Superior temporal gyrus (tissue), 1 donor: ENCODE measurements around the gene RANBP3.

Experiments
- DNase-seq: peaks from one replicate; pipeline ENCODE4 v3.0.0-alpha.2; 2016; ENCODE audit errors: extremely low spot score

Gene RANBP3

DNA sequence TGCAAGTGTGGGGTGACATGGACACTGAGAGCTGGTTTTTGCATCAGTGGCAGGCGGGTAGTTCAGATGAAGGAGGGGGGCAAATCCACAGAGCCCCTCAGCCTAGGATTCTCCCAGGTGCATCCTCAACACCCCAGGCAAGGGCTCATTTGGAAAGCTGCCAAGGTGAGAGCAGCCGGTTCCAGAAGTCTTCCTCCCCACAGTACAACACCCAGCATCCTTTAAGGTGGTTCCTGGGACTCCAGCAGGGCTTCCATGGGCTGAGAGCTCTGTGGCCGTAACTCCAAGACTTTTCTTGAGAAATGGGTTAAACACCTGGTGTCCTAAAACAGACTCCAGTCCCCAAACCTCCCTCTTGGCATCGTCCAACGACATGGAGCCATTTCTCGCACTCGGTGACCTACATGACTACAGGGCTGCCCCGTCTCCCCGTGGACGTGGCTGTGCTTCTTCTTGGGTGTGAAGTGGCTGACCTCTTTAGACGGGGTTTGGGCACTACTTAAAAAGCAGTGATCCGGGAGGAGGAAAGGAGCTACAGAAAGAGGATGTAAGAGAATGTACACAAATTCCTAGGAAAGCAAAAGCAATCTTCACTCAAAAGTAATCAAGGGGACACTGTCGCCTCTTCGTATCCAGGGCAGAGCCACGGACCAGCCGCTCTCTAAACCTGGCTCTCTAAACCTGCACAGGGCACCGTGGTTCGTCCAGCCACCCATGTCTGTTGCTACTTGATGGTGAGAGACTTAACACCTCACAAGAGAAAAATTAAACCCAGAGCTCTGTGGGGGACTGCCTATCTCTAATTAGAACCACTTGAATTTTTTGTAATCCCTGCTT, 25.5 kb downstream of the RANBP3 start:
- DNase-seq: no peak

DNA sequence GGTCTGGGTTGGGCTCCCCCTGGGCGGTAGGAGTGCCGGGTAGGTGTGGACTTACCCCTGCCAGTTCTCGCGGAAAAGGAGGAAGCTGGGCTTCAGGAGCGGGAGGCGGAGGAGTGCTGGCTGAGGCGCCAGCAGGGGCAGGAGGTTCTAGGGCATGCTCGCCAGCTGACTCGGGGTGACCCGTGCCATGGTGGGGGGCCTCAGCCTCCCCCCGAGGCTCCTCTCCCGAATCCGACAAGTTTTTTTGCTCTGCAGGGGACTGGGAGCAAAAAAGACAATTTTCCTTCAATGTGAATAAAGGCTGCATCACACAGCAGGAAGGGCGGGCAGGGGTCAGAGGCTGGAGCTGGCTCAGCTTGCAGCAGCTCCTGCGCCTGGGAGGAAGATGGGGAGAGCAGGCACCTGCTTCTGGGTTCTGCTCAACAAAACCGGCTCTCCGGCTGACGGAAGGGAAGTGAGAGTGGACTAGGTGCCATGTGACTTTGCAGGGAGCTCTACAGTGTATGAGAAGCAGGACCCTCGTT, 26.5 kb downstream of the RANBP3 start:
- no peak for DNase-seq

GRCh38 chr19:5950741-5951140, 27.2 kb downstream of the RANBP3 start:
- DNase-seq: no peak

GRCh38 chr19:5949792-5950305, 28.1 kb downstream of the RANBP3 start:
- DNase-seq: no peak

DNA sequence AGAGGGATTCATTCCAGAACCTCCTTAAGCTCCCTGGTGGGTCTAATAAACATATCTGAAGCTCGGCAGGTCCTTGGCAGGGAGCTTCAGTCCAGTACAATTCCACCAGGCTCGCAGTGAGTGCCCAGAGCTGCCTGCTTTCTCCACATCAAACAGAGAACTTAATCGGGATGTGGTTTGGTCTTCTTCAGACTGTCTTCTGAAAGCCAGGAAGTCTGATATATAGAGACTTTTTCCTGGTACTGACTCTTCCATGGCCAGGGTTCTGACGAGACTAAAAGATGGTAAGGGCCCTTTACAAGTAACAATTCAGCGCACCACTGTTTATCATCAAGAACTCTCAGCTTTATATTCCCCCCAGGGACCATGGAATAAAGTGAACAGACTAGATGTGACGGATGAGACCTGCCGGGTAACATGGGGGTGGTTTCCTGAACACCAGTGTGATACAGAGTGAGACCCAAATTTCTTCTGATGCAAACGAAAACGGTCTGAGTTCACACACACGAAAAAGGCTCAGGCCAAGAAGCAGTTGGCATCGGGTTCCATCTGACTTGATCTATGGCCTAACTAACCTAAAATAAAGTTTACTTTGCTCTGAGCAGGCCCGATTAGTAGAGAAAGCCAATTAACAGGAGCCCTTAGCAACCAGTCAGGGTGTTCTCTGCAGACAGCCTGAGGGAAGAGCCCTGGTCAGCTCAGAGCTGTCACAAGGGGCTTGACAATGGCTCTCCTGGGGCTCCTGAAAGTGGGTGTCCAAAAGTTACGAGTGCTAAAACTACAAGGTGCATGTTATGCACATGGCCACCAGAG, 29.0 kb downstream of the RANBP3 start:
- DNase-seq: no peak

- peak; percentile 73 for DNase-seq
Measured at GRCh38 chr19:5947435-5947834, 30.5 kb downstream of the RANBP3 start.

GRCh38 chr19:5943623-5944022, 34.3 kb downstream of the RANBP3 start:
- no peak for DNase-seq

DNA sequence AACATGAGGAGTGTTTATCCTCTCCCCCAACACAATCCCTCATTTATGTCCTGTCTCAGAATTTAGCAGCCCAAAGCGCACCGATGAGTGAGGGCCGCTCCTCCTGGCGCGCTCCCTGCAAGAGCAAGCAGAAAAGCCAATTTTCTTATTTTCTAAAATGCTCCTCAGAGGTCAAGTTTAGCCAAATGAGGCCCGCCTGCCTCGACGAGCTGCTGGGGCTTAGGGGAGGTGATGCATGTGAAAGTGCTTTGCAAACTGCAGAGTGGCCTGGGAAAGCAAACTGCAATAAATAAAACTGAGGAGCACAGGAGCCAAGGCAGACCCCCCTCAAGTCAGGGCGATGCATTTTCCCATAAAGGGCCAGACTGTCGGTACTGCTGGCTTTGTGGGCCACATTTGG, 34.9 kb downstream of the RANBP3 start:
- no peak for DNase-seq

DNA sequence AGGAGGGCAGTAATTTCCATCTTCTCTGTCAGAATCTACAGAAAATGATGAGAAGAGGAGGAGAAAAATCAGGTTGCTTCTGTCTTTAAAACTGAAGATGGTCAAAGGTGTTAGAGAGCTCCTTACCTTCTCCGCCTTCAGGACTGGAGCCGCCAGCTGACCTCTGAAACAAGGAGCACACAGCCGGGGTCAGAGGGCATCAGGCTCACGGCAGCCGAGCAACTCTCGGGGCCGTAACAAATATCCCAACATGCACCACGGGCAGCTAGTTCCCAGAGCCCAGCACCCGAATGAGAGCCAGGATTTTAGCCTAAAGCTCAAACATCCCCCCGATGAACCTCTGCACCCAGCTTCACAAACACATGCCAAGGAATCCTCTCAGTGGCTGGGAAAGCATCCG, 36.3 kb downstream of the RANBP3 start:
- no peak for DNase-seq

DNA sequence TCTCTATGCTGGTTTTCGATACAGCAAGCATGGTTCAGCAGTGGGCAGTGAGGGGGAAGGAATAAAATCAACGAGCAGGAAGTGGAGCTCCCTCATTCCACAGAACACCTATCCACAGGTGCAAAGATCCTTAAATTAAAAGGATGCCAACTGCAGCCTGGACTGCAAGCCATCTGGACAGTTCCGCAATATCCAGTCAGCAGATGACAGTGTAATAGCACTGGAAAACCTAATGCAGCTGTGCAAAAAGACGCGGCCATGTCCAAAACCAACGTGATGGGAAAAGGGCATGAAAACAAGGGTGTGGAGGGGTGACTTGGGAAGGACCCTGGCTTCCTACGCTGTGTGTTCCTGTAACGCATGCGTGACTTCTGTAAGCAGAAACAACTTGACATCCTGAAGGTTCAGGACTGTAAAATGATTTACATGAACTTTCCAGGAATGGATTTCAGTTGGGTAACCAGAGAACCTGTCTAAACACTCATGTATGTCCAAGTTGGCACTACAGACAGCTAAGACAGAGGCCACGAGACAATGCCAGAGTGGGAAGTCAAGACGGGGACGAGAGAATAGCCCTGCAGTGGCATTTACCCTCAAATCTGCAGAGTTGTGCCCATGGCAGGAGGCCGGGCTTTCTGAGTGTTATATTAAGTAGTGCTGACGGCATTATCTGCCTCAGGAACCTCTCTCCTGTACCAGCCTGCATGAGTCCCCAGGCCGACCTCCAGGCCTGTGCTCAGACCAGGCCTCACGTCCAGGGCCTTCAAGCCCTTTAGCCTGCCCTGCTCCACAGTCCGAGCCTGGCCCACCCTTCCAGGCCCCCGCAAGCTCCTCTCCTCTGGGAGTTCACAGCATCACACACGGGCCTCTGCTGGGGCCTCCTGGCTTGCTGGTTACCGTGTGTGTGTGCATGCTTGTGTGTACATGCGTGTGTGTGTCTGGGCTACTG, 37.4 kb downstream of the RANBP3 start:
- DNase-seq: no peak

GRCh38 chr19:5937550-5937949, 40.4 kb downstream of the RANBP3 start:
- no peak for DNase-seq

- DNase-seq: no peak
Measured at GRCh38 chr19:5936292-5936592, 41.7 kb downstream of the RANBP3 start.

DNA sequence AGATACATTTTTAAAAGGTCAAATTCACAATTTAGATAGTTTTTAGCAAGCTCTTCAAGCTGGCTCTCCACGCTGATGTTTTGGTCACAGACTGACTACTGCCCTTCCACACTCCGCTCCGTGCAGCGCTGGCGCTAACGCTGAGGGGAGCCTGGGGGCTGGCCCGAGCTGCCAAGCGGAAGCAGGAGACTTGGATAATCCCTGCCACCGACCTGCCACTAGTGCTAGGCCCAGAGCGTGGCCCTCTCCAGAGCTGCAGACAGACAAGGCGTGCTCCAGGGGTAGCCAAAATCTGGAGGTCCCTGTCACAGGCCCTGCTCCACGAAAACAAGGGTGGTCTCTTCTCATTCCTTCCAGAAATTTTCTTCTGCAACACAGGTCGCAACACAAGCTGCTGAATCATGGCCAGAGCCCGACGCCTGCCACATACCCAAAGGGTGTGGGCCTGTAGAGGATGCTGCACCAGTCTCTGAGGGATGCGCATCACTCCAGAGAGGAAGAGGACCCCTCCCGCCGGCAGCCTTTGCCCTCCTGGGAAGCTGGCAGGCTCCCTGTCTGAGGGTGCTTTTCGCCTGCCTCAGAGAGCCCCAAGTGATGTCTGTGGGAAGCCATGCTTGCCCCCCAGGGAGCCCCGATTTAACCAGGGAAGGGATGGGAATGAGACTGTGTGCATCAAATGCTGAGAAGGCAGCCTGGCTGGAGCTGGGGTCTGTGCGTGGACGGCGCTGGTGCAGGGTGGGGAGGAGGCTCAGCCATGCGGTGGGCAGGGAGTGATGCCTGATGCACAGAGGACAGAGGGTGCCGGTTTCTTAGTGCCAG, 42.3 kb downstream of the RANBP3 start:
- DNase-seq: no peak

- DNase-seq: no peak
Measured at GRCh38 chr19:5934774-5935472, 43.0 kb downstream of the RANBP3 start.

DNA sequence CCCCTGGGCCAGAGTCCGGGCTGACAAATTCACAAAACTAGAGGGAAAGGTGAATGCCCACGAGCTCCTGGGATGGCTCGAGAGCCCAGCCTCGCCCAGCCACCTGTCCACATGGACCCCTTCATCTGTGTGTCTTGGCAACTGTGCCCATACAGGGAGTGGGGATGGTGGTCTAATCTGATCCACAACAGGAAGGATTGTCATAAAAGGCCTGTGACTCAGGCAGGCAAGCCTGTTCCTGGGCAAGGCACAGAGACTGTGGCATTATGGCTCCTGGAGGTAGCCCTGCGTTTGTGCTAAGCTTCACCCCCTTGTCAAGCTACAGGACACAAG, 43.9 kb downstream of the RANBP3 start:
- no peak for DNase-seq

DNA sequence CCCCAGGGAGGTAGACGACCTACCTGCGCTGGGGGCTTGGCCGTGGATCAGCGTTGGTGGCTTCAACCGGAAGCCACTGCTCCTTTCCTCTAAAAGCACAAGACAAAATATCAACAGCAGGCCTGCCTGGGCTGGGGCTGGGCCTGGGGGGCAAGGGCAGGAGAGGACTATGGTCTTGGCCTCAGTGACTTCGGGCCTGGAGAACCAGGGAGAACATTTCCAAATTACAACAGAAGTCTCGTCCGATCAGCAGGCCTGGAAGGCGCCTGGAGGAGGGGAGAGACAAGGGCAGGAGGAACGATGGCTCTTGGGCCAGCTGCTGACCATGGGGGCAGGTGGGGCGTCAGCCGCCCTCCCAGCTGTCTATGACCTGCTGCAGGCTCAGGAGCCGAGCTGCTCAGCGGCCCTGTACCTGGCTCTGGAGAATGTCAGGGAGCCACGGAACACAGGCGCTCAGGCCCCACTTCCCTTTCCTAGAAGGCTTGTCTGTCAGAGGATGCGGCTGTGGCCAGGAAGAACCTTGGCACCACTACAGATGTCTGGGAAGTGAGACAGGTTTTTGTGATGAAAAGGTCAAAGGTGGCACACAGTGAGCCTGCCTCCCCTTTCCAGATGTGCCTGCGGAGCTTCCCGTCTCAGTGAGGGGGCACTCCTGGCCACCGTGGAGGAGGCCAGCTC, 44.4 kb downstream of the RANBP3 start:
- DNase-seq: no peak

DNA sequence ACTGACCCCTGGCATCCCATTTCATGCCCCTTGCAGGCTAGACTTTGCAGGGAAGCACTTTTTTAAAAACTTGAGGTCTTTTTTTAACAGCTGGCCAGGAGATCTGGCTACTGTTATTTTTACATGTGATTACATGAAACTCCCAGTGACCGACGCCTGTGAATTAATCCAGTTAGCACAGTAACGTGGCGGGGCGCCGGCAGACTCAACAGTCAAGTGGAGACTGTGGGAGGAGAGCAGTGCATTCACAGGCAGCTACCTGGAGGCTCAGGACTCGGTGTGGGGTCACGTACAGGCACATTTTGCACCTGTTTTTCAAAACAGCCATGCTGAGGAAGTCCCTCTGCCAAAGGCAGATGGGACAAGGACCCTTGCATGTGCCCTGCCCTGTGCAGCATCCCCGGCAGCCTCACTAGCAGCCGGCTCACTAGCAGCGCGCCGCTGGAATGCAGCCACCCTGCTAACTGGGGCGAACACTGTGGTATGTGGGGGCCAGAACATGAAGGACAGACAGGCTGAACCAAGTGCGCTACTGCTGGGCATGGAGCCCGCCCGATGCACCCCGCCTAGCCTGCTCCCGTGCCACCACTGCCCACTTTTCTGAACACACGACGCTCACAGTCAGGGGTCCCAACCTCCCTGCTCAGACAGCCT, 45.2 kb downstream of the RANBP3 start:
- DNase-seq: no peak

DNA sequence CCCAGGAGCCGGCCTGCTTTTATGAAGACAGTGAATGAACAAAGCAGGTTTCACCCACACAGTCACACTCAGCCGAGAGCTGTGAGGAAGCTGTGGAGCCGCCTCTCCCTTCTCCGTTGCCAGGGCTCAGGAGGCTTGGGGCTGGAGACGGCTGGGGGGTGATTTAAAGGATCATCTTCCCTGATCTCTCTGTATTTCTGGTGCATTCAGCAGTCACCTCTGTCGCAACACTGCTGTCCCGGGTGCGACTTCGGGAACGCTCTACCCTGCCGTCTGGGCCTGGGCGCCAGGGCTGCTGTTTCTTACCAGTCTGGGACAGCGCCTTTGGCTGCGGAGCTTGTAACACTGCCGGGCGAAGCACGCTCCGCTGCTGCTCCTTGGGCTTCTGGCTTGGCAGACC, 45.8 kb downstream of the RANBP3 start:
- peak; percentile 49 for DNase-seq

DNA sequence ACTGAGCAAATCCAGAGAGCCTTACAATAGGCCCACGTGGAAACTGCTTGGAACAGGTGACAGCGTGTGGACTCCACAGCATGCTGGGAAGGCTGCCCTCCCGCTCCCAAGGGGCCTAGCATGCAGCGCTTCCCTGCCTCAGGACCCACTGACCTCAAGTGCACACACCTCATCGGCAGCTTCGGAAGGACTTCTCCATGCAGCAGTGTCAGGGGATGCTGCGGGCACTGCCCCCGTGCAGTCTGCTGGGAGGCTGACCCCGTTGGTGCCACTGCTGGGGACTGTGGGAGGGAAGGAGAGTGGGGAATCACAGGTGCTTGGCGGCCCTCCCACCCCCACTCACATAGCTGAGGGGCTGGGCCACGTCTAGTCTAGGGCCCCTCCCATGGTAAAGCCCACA, 46.7 kb downstream of the RANBP3 start:
- no peak for DNase-seq
